ENCODE data around the gene RNU5D-1.

RNU5D-1 gene

DNA sequence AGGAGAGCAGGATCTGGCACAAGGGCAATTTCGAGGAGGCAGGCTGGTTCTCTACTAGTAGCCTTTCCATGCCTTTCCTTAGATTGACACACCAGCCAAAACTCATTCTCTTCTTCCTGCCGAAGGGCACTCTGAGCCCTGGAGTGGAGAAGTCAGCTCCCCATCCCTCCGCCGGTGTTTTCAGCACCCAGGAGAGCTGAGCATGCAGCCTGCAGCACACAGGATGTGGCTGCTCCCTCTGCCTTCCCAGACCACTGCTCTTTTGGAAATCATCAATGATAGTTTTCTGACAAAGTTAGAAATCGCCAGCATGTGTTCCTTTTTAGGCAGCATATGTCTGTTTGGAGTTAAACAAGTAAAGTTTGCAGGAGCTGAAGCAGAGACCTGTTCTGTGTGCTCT is 11.7 kb downstream of the RNU5D-1 start:
- Histone ChIP-seq H3K27me3 (replicated peaks; ENCODE audit: insufficient read depth, low read length) (no peaks in the 10 kb centered on the region), H3F3A (ENCODE audit: insufficient read depth, low read length) (peaks cover 38% of the 10 kb centered on the region), H2AFZ (ENCODE audit: low read length) (no peak overlapping the region), H3K36me3 (replicated peaks; ENCODE audit: insufficient read depth, low read length) (no peaks in the 10 kb centered on the region), H3K79me2 (ENCODE audit: low read length) (no peaks in the 10 kb centered on the region), H4K20me1 (ENCODE audit: insufficient read depth, low read length) (no peaks in the 10 kb centered on the region), H3K4me1 (ENCODE audit: low read length) (peaks cover 36% of the 10 kb centered on the region), H3K9me3 (replicated peaks; ENCODE audit: insufficient read depth, low read length) (no peaks in the 10 kb centered on the region), H3K9me2 (replicated peaks; ENCODE audit: insufficient read depth, low read length) (no peaks in the 10 kb centered on the region), H3K4me2 (ENCODE audit: low read depth, low read length) (no peak overlapping the region), H3K9ac (ENCODE audit: low read length) (no peak overlapping the region), H3K27ac (ENCODE audit: low read length) (no peak overlapping the region), H3K4me3 (ENCODE audit: low read length) (no peak overlapping the region)
- TF ChIP-seq EZH2phosphoT487 (IDR thresholded peaks at IDR 0.05; ENCODE audit: low read length): no peak
- TF ChIP-seq, protein P1, sequence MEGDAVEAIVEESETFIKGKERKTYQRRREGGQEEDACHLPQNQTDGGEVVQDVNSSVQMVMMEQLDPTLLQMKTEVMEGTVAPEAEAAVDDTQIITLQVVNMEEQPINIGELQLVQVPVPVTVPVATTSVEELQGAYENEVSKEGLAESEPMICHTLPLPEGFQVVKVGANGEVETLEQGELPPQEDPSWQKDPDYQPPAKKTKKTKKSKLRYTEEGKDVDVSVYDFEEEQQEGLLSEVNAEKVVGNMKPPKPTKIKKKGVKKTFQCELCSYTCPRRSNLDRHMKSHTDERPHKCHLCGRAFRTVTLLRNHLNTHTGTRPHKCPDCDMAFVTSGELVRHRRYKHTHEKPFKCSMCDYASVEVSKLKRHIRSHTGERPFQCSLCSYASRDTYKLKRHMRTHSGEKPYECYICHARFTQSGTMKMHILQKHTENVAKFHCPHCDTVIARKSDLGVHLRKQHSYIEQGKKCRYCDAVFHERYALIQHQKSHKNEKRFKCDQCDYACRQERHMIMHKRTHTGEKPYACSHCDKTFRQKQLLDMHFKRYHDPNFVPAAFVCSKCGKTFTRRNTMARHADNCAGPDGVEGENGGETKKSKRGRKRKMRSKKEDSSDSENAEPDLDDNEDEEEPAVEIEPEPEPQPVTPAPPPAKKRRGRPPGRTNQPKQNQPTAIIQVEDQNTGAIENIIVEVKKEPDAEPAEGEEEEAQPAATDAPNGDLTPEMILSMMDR (IDR thresholded peaks at IDR 0.05; ENCODE audit: low read length): no peak
- no peak for TF ChIP-seq EZH2 (optimal IDR thresholded peaks at IDR 0.05; ENCODE audit: low read depth, low read length)
- DNase-seq: no peak

DNA sequence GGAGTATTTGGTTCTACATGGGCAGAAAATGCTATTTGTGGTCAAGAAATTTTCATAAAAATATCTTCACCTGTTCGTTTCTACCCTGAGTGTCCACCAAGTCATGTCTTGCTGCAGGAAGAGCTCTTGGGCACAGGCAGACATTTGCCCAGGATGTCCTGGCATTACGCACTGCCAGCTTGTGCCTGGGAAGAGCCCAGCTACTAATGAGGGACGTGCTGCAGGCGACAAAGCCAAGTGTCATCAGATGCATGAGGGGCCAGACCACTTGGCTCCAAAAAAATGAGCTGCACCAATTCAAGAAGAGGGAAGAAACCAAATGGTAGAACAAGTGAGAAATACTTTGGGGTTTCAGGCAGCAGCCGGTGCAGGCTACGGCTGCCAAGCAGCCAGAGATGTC is 12.9 kb downstream of the RNU5D-1 start:
- no peak for DNase-seq
- peak overlapping the region; percentile 43 for H3K4me2 ChIP-seq (ENCODE audit: low read depth, low read length)

DNA sequence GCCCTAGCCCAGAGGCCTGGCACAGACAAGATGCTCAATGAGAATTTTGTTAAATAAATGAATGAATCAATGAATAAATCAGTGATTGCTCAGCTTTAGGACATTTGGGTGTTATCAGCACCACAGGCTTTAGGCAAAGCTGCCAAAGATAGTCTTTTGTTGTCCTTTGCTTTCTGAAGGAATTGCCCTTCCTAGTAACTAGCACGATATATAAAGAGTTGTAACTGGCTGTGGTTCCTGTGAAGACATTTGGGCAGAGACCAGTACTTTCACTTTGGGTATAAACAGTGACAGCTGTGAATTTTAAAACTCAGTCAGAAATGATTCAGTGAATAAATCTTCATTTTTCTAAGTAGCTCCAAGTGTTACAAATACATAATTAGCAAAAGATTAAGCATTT is 13.3 kb downstream of the RNU5D-1 start:
- H3K27ac ChIP-seq (ENCODE audit: low read length): no peak overlapping the region; the same call in 1 of the 2 replicates

More for the DNA sequence above, 12.9 kb downstream of the RNU5D-1 start:
- Histone ChIP-seq H3K27me3 (replicated peaks; ENCODE audit: insufficient read depth, low read length) (no peaks in the 10 kb centered on the region), H3K9me2 (replicated peaks; ENCODE audit: insufficient read depth, low read length) (no peaks in the 10 kb centered on the region), H3K27ac (ENCODE audit: low read length) (no peak overlapping the region; the same call in 1 of the 2 replicates), H3K79me2 (ENCODE audit: low read length) (no peaks in the 10 kb centered on the region), H2AFZ (ENCODE audit: low read length) (no peak overlapping the region), H3K36me3 (replicated peaks; ENCODE audit: insufficient read depth, low read length) (no peaks in the 10 kb centered on the region), H3K4me1 (ENCODE audit: low read length) (peaks cover 36% of the 10 kb centered on the region), H3F3A (ENCODE audit: insufficient read depth, low read length) (peaks cover 38% of the 10 kb centered on the region), H3K4me3 (ENCODE audit: low read length) (no peak overlapping the region), H3K9me3 (replicated peaks; ENCODE audit: insufficient read depth, low read length) (no peaks in the 10 kb centered on the region), H3K9ac (ENCODE audit: low read length) (0 out of 2 replicates have a peak overlapping the region, but pooled peaks have one; percentile 18), H4K20me1 (ENCODE audit: insufficient read depth, low read length) (no peaks in the 10 kb centered on the region)
- TF ChIP-seq EZH2phosphoT487 (IDR thresholded peaks at IDR 0.05; ENCODE audit: low read length) (no peak), EZH2 (optimal IDR thresholded peaks at IDR 0.05; ENCODE audit: low read depth, low read length) (no peak)
- TF ChIP-seq, protein P1 (IDR thresholded peaks at IDR 0.05; ENCODE audit: low read length): no peak

More for the DNA sequence above, 13.3 kb downstream of the RNU5D-1 start:
- peaks cover 34% of the 10 kb centered on the region for H3K4me1 ChIP-seq (ENCODE audit: low read length)
- no peaks in the 10 kb centered on the region for H3K79me2 ChIP-seq (ENCODE audit: low read length)
- H3K9ac ChIP-seq (ENCODE audit: low read length): 0 out of 2 replicates have a peak overlapping the region, but pooled peaks have one; percentile 18
- H3K4me3 ChIP-seq (ENCODE audit: low read length): no peak overlapping the region
- H3K27me3 ChIP-seq (replicated peaks; ENCODE audit: insufficient read depth, low read length): no peaks in the 10 kb centered on the region
- peak overlapping the region; percentile 43 for H3K4me2 ChIP-seq (ENCODE audit: low read depth, low read length)
- H3K9me2 ChIP-seq (replicated peaks; ENCODE audit: insufficient read depth, low read length): no peaks in the 10 kb centered on the region
- no peaks in the 10 kb centered on the region for H3K9me3 ChIP-seq (replicated peaks; ENCODE audit: insufficient read depth, low read length)
- TF ChIP-seq EZH2 (optimal IDR thresholded peaks at IDR 0.05; ENCODE audit: low read depth, low read length): no peak
- TF ChIP-seq EZH2phosphoT487 (IDR thresholded peaks at IDR 0.05; ENCODE audit: low read length): no peak
- TF ChIP-seq, protein P1 (IDR thresholded peaks at IDR 0.05; ENCODE audit: low read length): no peak
- no peak for DNase-seq
- peaks cover 40% of the 10 kb centered on the region for H3F3A ChIP-seq (ENCODE audit: insufficient read depth, low read length)
- no peaks in the 10 kb centered on the region for H3K36me3 ChIP-seq (replicated peaks; ENCODE audit: insufficient read depth, low read length)
- no peaks in the 10 kb centered on the region for H4K20me1 ChIP-seq (ENCODE audit: insufficient read depth, low read length)
- no peak overlapping the region for H2AFZ ChIP-seq (ENCODE audit: low read length)

Data from MM.1S (cell line).